GM23338 (cell line): ENCODE data around the gene TPM2. TPM values are rescaled to one million over a fixed set of nuclear protein-coding genes. Genes with fewer than 3 reads are reported as not detected.

Experiments used
- ATAC-seq: fragments of 200-7000 bp; cut with Tn5 transposase; 3 replicates; pipeline ENCODE4 v1.9.1; 2020
- DNase-seq: peaks from one replicate; pipeline ENCODE4 v3.0.0-alpha.2; 2015; ENCODE audit warnings: low spot score
- H2AFZ ChIP-seq: fragments of 200-600 bp; sonication (generic); 2 replicates; pipeline ENCODE4 v1.8.0; 2016; ENCODE audit warnings: antibody characterized with exemption, mild to moderate bottlenecking, moderate library complexity
- H3F3A ChIP-seq: fragments of 200-600 bp; sonication (generic); replicated peaks from 2 replicates; pipeline ENCODE4 v1.8.0; 2017; ENCODE audit warnings: antibody characterized with exemption, mixed run types, low read depth
- H3K27ac ChIP-seq: fragments of 200-600 bp; sonication (generic); 2 replicates; pipeline ENCODE4 v1.6.1; 2016; ENCODE audit warnings: low read depth
- H3K27me3 ChIP-seq: fragments of 200-600 bp; sonication (generic); 2 replicates; pipeline ENCODE4 v1.8.0; 2016; ENCODE audit warnings: mild to moderate bottlenecking, mixed run types, moderate library complexity; ENCODE audit not compliant: insufficient read depth
- H3K36me3 ChIP-seq: fragments of 200-600 bp; sonication (generic); 2 replicates; pipeline ENCODE4 v1.8.0; 2016; ENCODE audit warnings: mild to moderate bottlenecking; ENCODE audit not compliant: insufficient read depth
- H3K4me1 ChIP-seq: fragments of 200-600 bp; sonication (generic); 2 replicates; pipeline ENCODE4 v1.8.0; 2016; ENCODE audit warnings: mild to moderate bottlenecking, moderate library complexity; ENCODE audit not compliant: insufficient read depth
- H3K4me2 ChIP-seq: fragments of 200-600 bp; sonication (generic); 2 replicates; pipeline ENCODE4 v1.7.1; 2017; ENCODE audit warnings: mixed run types
- H3K4me3 ChIP-seq: fragments of 200-600 bp; sonication (generic); 2 replicates; pipeline ENCODE4 v1.6.1; 2016; ENCODE audit warnings: mixed run types
- H3K79me2 ChIP-seq: fragments of 200-600 bp; sonication (generic); replicated peaks from 2 replicates; pipeline ENCODE4 v1.8.0; 2017; ENCODE audit warnings: mild to moderate bottlenecking; ENCODE audit not compliant: insufficient read depth
- H3K9me2 ChIP-seq: fragments of 200-600 bp; sonication (generic); 2 replicates; pipeline ENCODE4 v1.8.0; 2017; ENCODE audit not compliant: insufficient read depth
- H4K20me1 ChIP-seq: fragments of 200-600 bp; sonication (generic); replicated peaks from 2 replicates; pipeline ENCODE4 v1.8.0; 2017; ENCODE audit warnings: mild to moderate bottlenecking; ENCODE audit not compliant: insufficient read depth
- H3K27ac Mint-ChIP-seq: 2 replicates; pipeline ENCODE4 v1.8.0; 2020; ENCODE audit warnings: inconsistent platforms, mild to moderate bottlenecking, moderate library complexity, mixed read lengths
- H3K27me3 Mint-ChIP-seq: 3 replicates; pipeline ENCODE4 v1.8.0; 2022; ENCODE audit warnings: low read depth, mild to moderate bottlenecking, moderate library complexity, mixed read lengths, inconsistent platforms; ENCODE audit not compliant: insufficient read depth, poor library complexity
- H3K36me3 Mint-ChIP-seq: 3 replicates; pipeline ENCODE4 v1.8.0; 2021; ENCODE audit warnings: low read depth, mild to moderate bottlenecking, inconsistent platforms, moderate library complexity, mixed read lengths
- H3K4me1 Mint-ChIP-seq: 3 replicates; pipeline ENCODE4 v1.8.0; 2020; ENCODE audit warnings: mild to moderate bottlenecking, inconsistent platforms, mixed read lengths
- H3K4me3 Mint-ChIP-seq: 3 replicates; pipeline ENCODE4 v1.8.0; 2021; ENCODE audit warnings: moderate library complexity, mild to moderate bottlenecking, inconsistent platforms, mixed read lengths
- H3K9me3 Mint-ChIP-seq: 3 replicates; pipeline ENCODE4 v1.8.0; 2020; ENCODE audit warnings: moderate library complexity, mild to moderate bottlenecking, inconsistent platforms, mixed read lengths
- CREB1 ChIP-seq: fragments of 250-450 bp; sonication (Bioruptor Pico); IDR thresholded peaks from 2 replicates; pipeline ENCODE4 v1.5.0; 2020; ENCODE audit warnings: low read depth, mild to moderate bottlenecking, moderate library complexity
- EZH2 ChIP-seq: fragments of 200-600 bp; sonication (generic); IDR thresholded peaks from one replicate; pipeline ENCODE4 v1.8.0; 2017; ENCODE audit warnings: antibody characterized with exemption, mild to moderate bottlenecking, low read depth; ENCODE audit not compliant: unreplicated experiment
- EZH2phosphoT487 ChIP-seq: fragments of 200-600 bp; sonication (generic); IDR thresholded peaks from one replicate; pipeline ENCODE4 v1.8.1; 2018; ENCODE audit warnings: antibody characterized with exemption; ENCODE audit not compliant: unreplicated experiment
- JUNB ChIP-seq: IDR thresholded peaks from one replicate; pipeline ENCODE4 v1.6.1; 2016; ENCODE audit warnings: antibody characterized with exemption; ENCODE audit not compliant: unreplicated experiment
- NANOG ChIP-seq: IDR thresholded peaks from 2 replicates; pipeline ENCODE4 v1.6.1; 2016; ENCODE audit warnings: antibody characterized with exemption, borderline replicate concordance
- POLR2AphosphoS5 ChIP-seq: IDR thresholded peaks from 2 replicates; pipeline ENCODE4 v1.6.1; 2016; ENCODE audit warnings: antibody characterized with exemption, low read depth
- STAT1 ChIP-seq: IDR thresholded peaks from one replicate; pipeline ENCODE4 v1.6.1; 2016; ENCODE audit warnings: antibody characterized with exemption; ENCODE audit not compliant: unreplicated experiment
- ZNF114 ChIP-seq: fragments of 250-450 bp; sonication (Bioruptor Pico); IDR thresholded peaks from 2 replicates; pipeline ENCODE4 v1.5.0; 2020; ENCODE audit warnings: mild to moderate bottlenecking, moderate library complexity
- ZNF331 ChIP-seq: fragments of 250-450 bp; sonication (Bioruptor Pico); IDR thresholded peaks from 2 replicates; pipeline ENCODE4 v1.5.0; 2020; ENCODE audit warnings: low read depth, mild to moderate bottlenecking, moderate library complexity
- polyA plus RNA-seq: library from polyadenylated mRNA; unstranded; fragments of >200 nt; fragmentation: Nextera tagmentation; extraction: Ambion mirVana; gene quantifications from 2 replicates; pipeline ENCODE4 v1.2.1, GENCODE V29; 2016
- total RNA-seq: library from RNA; depleted of rRNA; stranded (reverse); fragments of >200 nt; shearing (Covaris generic); gene quantifications from 2 replicates; pipeline ENCODE4 v1.2.3, GENCODE V29; 2014
- TF ChIP-seq, protein P1 (sequence below): fragments of 250-450 bp; sonication (Bioruptor Pico); IDR thresholded peaks from 2 replicates; pipeline ENCODE4 v1.5.0; 2020; ENCODE audit warnings: mild to moderate bottlenecking, moderate library complexity
- TF ChIP-seq, protein P2 (sequence below): IDR thresholded peaks from 2 replicates; pipeline ENCODE4 v1.6.1; 2016; ENCODE audit warnings: antibody characterized with exemption
- TF ChIP-seq, protein P3 (sequence below), 2 experiments: fragments of 200-600 bp in 1 of 2; sonication (generic) in 1 of 2; conservative IDR thresholded peaks; 2 replicates each; pipeline versions ENCODE4 v1.5.1 to v1.6.1; 2016 to 2017; ENCODE audit warnings: antibody characterized with exemption in 2 of 2, low read depth in 2 of 2, mild to moderate bottlenecking in 2 of 2, moderate library complexity in 1 of 2
- TF ChIP-seq, protein P4 (sequence below): IDR thresholded peaks from one replicate; pipeline ENCODE4 v1.6.1; 2018; ENCODE audit warnings: antibody characterized with exemption; ENCODE audit not compliant: unreplicated experiment

The TPM2 gene
- total and polyA plus RNA-seq, 2 experiments from 2014 or later, result 116 to 488 TPM

DNA sequence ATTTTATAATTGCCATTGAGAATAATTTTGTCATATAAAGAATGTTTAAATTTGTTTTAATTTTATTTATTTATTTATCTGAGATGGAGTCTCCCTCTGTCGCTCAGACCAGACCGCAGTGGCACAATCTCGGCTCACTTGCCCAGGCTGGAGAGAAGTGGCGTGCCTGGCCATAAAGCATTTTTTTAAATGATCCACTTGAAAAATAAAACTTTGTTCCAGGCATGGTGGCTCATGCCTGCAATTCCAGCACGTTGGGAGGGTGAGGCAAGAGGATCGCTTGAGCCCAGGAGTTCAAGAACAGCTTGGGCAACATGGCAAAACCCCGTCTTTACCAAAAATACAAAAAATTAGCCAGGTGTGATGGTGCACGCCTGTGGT is 36.9 kb downstream of the TPM2 start:
- H3K4me2 ChIP-seq, result no peak overlapping the region
- H2AFZ ChIP-seq, result no peak overlapping the region
- Mint-ChIP-seq H3K4me3 (no peak overlapping the region), H3K9me3 (peaks cover 1% of the 10 kb centered on the region; the same call in 2 of the 3 replicates), H3K4me1 (peaks cover 50% of the 10 kb centered on the region), H3K27ac (no peak overlapping the region), H3K27me3 (peaks cover 37% of the 10 kb centered on the region), H3K36me3 (peaks cover 3% of the 10 kb centered on the region; the same call in 2 of the 3 replicates)
- ATAC-seq, result no peak
- no peak for TF ChIP-seq ZNF331
- no peak for TF ChIP-seq POLR2AphosphoS5
- TF ChIP-seq, protein P1, sequence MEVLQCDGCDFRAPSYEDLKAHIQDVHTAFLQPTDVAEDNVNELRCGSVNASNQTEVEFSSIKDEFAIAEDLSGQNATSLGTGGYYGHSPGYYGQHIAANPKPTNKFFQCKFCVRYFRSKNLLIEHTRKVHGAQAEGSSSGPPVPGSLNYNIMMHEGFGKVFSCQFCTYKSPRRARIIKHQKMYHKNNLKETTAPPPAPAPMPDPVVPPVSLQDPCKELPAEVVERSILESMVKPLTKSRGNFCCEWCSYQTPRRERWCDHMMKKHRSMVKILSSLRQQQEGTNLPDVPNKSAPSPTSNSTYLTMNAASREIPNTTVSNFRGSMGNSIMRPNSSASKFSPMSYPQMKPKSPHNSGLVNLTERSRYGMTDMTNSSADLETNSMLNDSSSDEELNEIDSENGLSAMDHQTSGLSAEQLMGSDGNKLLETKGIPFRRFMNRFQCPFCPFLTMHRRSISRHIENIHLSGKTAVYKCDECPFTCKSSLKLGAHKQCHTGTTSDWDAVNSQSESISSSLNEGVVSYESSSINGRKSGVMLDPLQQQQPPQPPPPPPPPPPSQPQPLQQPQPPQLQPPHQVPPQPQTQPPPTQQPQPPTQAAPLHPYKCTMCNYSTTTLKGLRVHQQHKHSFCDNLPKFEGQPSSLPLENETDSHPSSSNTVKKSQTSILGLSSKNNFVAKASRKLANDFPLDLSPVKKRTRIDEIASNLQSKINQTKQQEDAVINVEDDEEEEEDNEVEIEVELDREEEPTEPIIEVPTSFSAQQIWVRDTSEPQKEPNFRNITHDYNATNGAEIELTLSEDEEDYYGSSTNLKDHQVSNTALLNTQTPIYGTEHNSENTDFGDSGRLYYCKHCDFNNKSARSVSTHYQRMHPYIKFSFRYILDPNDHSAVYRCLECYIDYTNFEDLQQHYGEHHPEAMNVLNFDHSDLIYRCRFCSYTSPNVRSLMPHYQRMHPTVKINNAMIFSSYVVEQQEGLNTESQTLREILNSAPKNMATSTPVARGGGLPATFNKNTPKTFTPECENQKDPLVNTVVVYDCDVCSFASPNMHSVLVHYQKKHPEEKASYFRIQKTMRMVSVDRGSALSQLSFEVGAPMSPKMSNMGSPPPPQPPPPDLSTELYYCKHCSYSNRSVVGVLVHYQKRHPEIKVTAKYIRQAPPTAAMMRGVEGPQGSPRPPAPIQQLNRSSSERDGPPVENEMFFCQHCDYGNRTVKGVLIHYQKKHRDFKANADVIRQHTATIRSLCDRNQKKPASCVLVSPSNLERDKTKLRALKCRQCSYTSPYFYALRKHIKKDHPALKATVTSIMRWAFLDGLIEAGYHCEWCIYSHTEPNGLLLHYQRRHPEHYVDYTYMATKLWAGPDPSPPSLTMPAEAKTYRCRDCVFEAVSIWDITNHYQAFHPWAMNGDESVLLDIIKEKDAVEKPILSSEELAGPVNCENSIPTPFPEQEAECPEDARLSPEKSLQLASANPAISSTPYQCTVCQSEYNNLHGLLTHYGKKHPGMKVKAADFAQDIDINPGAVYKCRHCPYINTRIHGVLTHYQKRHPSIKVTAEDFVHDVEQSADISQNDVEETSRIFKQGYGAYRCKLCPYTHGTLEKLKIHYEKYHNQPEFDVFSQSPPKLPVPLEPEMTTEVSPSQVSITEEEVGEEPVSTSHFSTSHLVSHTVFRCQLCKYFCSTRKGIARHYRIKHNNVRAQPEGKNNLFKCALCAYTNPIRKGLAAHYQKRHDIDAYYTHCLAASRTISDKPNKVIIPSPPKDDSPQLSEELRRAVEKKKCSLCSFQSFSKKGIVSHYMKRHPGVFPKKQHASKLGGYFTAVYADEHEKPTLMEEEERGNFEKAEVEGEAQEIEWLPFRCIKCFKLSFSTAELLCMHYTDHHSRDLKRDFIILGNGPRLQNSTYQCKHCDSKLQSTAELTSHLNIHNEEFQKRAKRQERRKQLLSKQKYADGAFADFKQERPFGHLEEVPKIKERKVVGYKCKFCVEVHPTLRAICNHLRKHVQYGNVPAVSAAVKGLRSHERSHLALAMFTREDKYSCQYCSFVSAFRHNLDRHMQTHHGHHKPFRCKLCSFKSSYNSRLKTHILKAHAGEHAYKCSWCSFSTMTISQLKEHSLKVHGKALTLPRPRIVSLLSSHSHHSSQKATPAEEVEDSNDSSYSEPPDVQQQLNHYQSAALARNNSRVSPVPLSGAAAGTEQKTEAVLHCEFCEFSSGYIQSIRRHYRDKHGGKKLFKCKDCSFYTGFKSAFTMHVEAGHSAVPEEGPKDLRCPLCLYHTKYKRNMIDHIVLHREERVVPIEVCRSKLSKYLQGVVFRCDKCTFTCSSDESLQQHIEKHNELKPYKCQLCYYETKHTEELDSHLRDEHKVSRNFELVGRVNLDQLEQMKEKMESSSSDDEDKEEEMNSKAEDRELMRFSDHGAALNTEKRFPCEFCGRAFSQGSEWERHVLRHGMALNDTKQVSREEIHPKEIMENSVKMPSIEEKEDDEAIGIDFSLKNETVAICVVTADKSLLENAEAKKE, result no peak
- TF ChIP-seq NANOG, result no peak
- TF ChIP-seq EZH2, result no peak
- TF ChIP-seq, protein P2, sequence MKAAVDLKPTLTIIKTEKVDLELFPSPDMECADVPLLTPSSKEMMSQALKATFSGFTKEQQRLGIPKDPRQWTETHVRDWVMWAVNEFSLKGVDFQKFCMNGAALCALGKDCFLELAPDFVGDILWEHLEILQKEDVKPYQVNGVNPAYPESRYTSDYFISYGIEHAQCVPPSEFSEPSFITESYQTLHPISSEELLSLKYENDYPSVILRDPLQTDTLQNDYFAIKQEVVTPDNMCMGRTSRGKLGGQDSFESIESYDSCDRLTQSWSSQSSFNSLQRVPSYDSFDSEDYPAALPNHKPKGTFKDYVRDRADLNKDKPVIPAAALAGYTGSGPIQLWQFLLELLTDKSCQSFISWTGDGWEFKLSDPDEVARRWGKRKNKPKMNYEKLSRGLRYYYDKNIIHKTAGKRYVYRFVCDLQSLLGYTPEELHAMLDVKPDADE, result no peak
- TF ChIP-seq, protein P3, sequence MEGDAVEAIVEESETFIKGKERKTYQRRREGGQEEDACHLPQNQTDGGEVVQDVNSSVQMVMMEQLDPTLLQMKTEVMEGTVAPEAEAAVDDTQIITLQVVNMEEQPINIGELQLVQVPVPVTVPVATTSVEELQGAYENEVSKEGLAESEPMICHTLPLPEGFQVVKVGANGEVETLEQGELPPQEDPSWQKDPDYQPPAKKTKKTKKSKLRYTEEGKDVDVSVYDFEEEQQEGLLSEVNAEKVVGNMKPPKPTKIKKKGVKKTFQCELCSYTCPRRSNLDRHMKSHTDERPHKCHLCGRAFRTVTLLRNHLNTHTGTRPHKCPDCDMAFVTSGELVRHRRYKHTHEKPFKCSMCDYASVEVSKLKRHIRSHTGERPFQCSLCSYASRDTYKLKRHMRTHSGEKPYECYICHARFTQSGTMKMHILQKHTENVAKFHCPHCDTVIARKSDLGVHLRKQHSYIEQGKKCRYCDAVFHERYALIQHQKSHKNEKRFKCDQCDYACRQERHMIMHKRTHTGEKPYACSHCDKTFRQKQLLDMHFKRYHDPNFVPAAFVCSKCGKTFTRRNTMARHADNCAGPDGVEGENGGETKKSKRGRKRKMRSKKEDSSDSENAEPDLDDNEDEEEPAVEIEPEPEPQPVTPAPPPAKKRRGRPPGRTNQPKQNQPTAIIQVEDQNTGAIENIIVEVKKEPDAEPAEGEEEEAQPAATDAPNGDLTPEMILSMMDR (conservative IDR thresholded peaks at IDR 0.05; ENCODE audit: low read depth in 2 of 2), result no peak
- no peak for TF ChIP-seq EZH2phosphoT487
- no peak for TF ChIP-seq STAT1
- TF ChIP-seq, protein P4, sequence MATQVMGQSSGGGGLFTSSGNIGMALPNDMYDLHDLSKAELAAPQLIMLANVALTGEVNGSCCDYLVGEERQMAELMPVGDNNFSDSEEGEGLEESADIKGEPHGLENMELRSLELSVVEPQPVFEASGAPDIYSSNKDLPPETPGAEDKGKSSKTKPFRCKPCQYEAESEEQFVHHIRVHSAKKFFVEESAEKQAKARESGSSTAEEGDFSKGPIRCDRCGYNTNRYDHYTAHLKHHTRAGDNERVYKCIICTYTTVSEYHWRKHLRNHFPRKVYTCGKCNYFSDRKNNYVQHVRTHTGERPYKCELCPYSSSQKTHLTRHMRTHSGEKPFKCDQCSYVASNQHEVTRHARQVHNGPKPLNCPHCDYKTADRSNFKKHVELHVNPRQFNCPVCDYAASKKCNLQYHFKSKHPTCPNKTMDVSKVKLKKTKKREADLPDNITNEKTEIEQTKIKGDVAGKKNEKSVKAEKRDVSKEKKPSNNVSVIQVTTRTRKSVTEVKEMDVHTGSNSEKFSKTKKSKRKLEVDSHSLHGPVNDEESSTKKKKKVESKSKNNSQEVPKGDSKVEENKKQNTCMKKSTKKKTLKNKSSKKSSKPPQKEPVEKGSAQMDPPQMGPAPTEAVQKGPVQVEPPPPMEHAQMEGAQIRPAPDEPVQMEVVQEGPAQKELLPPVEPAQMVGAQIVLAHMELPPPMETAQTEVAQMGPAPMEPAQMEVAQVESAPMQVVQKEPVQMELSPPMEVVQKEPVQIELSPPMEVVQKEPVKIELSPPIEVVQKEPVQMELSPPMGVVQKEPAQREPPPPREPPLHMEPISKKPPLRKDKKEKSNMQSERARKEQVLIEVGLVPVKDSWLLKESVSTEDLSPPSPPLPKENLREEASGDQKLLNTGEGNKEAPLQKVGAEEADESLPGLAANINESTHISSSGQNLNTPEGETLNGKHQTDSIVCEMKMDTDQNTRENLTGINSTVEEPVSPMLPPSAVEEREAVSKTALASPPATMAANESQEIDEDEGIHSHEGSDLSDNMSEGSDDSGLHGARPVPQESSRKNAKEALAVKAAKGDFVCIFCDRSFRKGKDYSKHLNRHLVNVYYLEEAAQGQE, result no peak
- no peak for TF ChIP-seq CREB1 (CRISPR knock-in tag)
- no peak for TF ChIP-seq JUNB
- TF ChIP-seq ZNF114 (CRISPR knock-in tag), result no peak
- H3K4me3 ChIP-seq, result no peak overlapping the region
- H3K27me3 ChIP-seq, result peaks cover 4% of the 10 kb centered on the region; the same call in 1 of the 2 replicates
- H4K20me1 ChIP-seq, result no peaks in the 10 kb centered on the region; the same call in 1 of the 2 replicates
- H3K79me2 ChIP-seq, result no peaks in the 10 kb centered on the region
- H3F3A ChIP-seq, result peaks cover 7% of the 10 kb centered on the region; the same call in 1 of the 2 replicates
- DNase-seq, result no peak
- no peaks in the 10 kb centered on the region for H3K36me3 ChIP-seq
- peaks cover 32% of the 10 kb centered on the region for H3K4me1 ChIP-seq
- H3K27ac ChIP-seq, result no peak overlapping the region
- no peaks in the 10 kb centered on the region for H3K9me2 ChIP-seq
